Skeletal muscle tissue (tissue), 4 donors: ENCODE results near the gene IRF4. TPM values are rescaled to one million over a fixed set of nuclear protein-coding genes. Genes with fewer than 3 reads are reported as not detected.

Experiments
- H3K27ac ChIP-seq: one replicate; pipeline ENCODE4 v1.7.0; 2013; ENCODE audit warnings: mild to moderate bottlenecking, low read depth, low read length, inconsistent platforms
- H3K27me3 ChIP-seq, 3 donors: one replicate each; pipeline ENCODE4 v1.7.0; 2013; ENCODE audit warnings: low read length in 3 of 3; ENCODE audit not compliant: control insufficient read depth in 3 of 3, insufficient read depth in 3 of 3
- H3K36me3 ChIP-seq, 3 donors: one replicate each; pipeline ENCODE4 v1.7.0; 2013; ENCODE audit warnings: low read length in 3 of 3; ENCODE audit not compliant: control insufficient read depth in 3 of 3, insufficient read depth in 3 of 3
- H3K4me1 ChIP-seq, 3 donors: one replicate each; pipeline ENCODE4 v1.7.0; 2013; ENCODE audit warnings: low read length in 3 of 3, mild to moderate bottlenecking in 3 of 3; ENCODE audit not compliant: control insufficient read depth in 3 of 3, insufficient read depth in 3 of 3
- H3K4me3 ChIP-seq, 3 donors: one replicate each; pipeline ENCODE4 v1.7.0; 2013; ENCODE audit warnings: low read length in 3 of 3
- H3K9ac ChIP-seq, 3 donors: one replicate each; pipeline ENCODE4 v1.7.0; 2013; ENCODE audit warnings: low read length in 3 of 3, mild to moderate bottlenecking in 3 of 3, moderate library complexity in 2 of 3, low read depth in 1 of 3
- H3K9me3 ChIP-seq, 3 donors: one replicate each; pipeline ENCODE4 v1.7.0; 2013; ENCODE audit warnings: low read length in 3 of 3; ENCODE audit not compliant: control insufficient read depth in 3 of 3
- total RNA-seq: library from RNA; depleted of rRNA; stranded (reverse); fragments of >200 nt; gene quantifications from one replicate; pipeline ENCODE4 v1.2.3, GENCODE V29; 2014
- donor health status: Osteomylitis.

The IRF4 gene
- total RNA-seq, 1 donor from 2014 or later = 3.1 TPM

DNA sequence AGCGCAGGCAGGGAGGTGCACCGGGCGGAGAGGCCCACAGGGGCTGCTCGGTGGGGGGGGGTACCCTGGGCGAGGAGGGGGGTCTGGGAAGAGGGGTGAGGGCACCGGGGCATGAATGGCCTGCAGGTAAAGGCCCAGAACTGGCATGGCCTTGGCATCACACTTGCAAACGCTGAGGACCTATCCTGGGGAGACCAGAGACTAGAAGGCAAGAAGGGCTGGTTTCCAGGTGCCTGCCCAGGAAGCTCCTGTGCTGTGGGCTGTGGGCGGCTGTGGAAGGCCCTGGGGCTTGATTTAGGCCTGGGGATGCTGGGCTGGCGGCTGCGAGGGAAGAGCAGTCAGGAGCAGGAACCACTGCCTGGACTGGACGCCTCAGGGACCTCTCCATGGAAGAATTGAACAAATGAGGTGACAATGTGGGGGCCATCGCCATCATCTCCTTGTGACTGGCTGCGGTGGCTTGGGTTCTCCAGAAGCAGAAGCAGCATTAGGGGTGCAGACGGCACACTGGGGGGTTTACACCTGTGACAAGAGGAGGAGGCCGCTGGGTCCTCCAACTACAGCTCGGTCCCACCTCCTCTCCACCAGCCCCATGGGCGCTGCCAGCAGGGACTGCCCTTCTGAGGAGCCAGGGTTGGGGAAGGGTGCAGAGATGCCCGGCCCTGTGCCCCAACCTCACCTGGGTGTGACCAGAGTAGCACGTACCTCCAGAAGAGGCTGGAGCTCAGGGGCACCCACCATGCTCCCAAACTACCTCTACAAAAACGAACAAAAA, 32.1 kb upstream of the IRF4 start:
- Histone ChIP-seq H3K9ac (no peak overlapping the region), H3K4me1 (no peaks in the 10 kb centered on the region), H3K36me3 (peaks cover 0 to 2% (median 0%) of the 10 kb centered on the region in 3 donors), H3K27ac (no peak overlapping the region), H3K27me3 (peaks cover 0 to 7% (median 0%) of the 10 kb centered on the region in 3 donors), H3K4me3 (no peak overlapping the region), H3K9me3 (peaks cover 0 to 4% (median 0%) of the 10 kb centered on the region in 3 donors)

DNA sequence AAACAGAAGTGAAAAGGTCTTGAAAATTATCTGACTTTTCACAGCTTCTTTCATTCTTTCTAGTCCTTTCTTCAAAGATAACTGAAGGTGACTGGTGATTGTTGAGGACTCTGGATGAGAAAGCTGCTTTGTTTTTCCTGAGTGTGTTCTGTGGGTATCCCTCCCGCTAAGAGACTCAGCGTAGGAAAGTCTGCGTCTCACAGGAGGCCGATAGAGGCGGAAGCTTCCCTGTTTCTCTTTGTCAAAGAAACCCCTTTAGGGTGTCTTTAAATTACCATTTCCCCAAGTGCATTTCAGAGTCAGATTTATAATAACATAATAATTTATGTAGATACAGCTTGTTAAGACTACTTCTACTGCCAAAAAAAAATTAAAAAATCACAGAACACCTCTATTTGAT, 31.2 kb upstream of the IRF4 start:
- peaks cover 0 to 4% (median 0%) of the 10 kb centered on the region in 3 donors for H3K9me3 ChIP-seq
- peaks cover 0 to 9% (median 0%) of the 10 kb centered on the region in 3 donors for H3K27me3 ChIP-seq
- no peak overlapping the region for H3K4me3 ChIP-seq
- H3K36me3 ChIP-seq = peaks cover 0 to 2% (median 0%) of the 10 kb centered on the region in 3 donors
- H3K4me1 ChIP-seq = no peaks in the 10 kb centered on the region
- H3K27ac ChIP-seq = no peak overlapping the region
- no peak overlapping the region for H3K9ac ChIP-seq

DNA sequence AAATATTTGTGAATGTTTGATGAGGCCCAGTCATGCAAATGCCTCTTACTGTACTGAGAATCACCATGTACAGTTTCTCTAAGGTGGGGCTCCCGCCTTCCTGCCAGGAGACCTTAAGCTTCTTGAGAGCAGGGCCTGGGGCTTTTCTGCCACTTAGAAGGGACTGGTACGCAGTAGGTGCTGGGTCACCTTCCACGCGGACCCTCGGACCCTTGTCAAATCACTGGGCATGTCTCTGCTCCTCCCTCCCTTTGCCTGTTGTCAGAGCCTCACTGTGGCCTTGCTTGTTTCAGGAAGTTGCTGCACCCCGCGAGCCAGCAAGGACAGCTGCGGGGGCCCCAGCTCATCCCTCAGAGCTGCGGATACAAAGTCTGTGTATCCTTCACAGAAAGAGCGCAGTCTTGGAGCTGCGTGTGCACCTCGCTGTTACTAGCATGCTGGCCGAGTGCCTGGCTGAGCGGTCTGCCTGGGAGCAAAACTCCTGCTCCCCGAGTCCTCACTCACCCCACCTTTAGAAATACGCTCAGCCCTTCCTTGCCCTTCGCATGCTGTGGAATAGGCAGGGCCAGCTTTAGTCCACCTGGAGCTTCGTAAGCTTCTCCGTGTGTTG, 30.7 kb upstream of the IRF4 start:
- peaks cover 0 to 4% (median 0%) of the 10 kb centered on the region in 3 donors for H3K9me3 ChIP-seq
- H3K27me3 ChIP-seq = peaks cover 0 to 10% (median under 1%) of the 10 kb centered on the region in 3 donors
- H3K9ac ChIP-seq = no peak overlapping the region
- no peaks in the 10 kb centered on the region for H3K4me1 ChIP-seq
- H3K36me3 ChIP-seq = peaks cover 0 to 2% (median 0%) of the 10 kb centered on the region in 3 donors
- no peak overlapping the region for H3K27ac ChIP-seq
- H3K4me3 ChIP-seq = no peak overlapping the region

DNA sequence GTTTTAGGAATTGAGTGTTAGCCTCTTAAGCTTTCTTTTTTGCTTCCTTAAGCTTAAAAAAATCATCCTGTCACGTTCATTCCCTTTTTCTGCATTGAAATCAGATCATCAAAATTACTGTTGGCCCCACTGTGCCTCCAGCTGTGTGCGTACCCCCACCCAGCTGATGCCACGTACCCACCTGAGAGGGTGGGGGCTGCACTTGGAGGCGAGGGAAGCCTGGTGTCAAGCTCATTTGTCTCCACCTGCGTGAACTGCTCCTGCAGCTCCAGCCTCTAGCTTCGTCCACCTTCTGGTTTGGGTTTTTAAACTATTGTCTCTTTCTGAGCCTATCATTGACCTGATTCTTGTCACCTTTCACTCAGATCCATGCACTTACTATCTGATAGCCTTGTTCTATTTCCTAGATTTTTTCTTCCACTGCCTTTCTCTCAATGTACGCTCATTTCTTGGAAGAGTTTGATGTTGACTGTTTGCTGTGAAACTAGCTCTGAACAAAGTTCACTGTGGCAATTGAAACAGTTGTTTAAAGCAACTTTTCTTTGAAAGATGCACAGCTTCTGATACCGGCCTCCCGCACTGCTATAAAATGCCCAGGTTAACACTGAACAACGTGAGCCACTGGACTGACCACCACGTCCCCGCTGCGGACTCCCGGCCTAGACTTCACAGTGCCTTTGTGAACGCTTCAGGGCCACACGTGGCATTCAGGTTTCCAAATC, 30.0 kb upstream of the IRF4 start:
- Histone ChIP-seq H3K27me3 (peaks cover 0 to 12% (median 3%) of the 10 kb centered on the region in 3 donors), H3K9ac (no peak overlapping the region), H3K27ac (no peak overlapping the region), H3K4me1 (no peaks in the 10 kb centered on the region), H3K9me3 (peaks cover 0 to 4% (median 0%) of the 10 kb centered on the region in 3 donors), H3K4me3 (no peak overlapping the region), H3K36me3 (peaks cover 0 to 2% (median 0%) of the 10 kb centered on the region in 3 donors)

DNA sequence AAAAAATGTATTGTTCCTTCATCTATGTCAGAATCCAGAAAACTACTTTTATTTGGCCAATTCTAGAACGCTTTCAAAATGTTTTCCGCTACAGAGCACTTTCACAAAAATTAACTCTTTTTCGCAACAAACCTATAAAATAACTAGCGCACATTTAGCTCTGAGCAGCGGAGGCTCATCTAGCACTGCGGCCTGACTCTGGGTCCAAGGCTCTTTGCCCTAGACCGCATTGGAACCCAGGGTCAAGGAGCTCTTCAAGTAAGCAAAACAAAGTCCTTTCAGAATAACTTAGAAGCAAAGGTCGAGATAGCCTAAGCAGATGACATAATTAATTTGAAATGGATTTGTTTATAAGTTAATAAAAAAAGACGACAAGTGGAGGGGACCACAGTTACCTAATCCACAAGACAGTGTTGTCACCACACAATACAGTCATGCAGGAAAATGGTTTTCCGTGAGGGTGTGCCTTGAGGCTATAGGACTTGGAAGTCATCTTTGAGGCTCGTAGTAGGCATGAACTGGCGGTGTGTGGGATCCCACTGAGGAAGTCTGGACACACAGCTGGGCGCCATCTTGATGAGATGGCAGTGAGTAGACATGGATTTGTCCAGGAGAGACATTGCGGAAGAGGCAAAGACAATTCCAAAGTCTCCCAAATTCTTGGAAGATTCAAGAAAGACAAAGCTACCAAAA, 29.2 kb upstream of the IRF4 start:
- H3K4me1 ChIP-seq = peaks cover 0 to 5% (median 0%) of the 10 kb centered on the region in 3 donors
- H3K27me3 ChIP-seq = peaks cover 0 to 17% (median 7%) of the 10 kb centered on the region in 3 donors
- H3K9ac ChIP-seq = no peak overlapping the region
- no peak overlapping the region for H3K27ac ChIP-seq
- H3K9me3 ChIP-seq = peaks cover 0 to 4% (median 0%) of the 10 kb centered on the region in 3 donors
- H3K4me3 ChIP-seq = no peak overlapping the region
- H3K36me3 ChIP-seq = no peaks in the 10 kb centered on the region

DNA sequence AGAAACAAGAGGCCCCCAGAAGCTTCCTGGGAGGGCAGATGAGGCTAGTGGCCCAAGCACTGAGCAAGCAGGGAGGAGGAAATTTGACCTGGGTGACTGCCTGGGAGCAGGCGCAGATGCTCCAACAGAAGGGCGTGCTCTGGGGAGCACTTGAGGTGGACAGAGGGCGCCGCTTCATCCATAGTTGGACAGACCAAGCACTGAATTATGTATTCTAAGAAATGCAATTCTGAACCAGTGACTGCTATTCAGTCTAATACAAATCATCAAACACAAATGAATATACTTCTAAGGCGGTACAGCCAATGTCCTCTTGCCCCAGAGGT, 28.7 kb upstream of the IRF4 start:
- Histone ChIP-seq H3K9me3 (peaks cover 0 to 4% (median 0%) of the 10 kb centered on the region in 3 donors), H3K9ac (no peak overlapping the region), H3K4me1 (peaks cover 0 to 5% (median 0%) of the 10 kb centered on the region in 3 donors), H3K27ac (no peak overlapping the region), H3K4me3 (no peak overlapping the region), H3K27me3 (peaks cover 0 to 21% (median 12%) of the 10 kb centered on the region in 3 donors), H3K36me3 (no peaks in the 10 kb centered on the region)

DNA sequence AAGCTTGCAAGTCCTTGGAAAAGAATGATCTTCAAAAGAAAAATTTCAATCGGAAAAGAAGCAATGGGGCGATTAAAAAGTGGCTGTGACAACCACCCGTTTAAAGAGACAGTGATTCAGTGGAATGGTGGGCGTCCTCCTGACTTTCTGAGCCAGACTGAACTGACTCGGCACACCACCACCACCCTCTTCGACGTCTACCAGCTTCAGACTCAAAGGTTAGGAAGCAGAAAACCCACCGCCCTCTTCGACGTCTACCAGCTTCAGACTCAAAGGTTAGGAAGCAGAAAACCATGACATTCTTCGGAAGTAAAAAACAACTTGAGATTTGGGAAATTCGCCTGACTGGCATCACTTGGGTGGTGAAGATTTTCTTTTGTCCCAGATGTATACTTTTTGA, 28.3 kb upstream of the IRF4 start:
- Histone ChIP-seq H3K27me3 (peaks cover 2 to 24% (median 14%) of the 10 kb centered on the region in 3 donors), H3K9ac (no peak overlapping the region), H3K36me3 (no peaks in the 10 kb centered on the region), H3K9me3 (peaks cover 0 to 4% (median 0%) of the 10 kb centered on the region in 3 donors), H3K4me3 (no peak overlapping the region), H3K27ac (no peak overlapping the region), H3K4me1 (peaks cover 0 to 5% (median 0%) of the 10 kb centered on the region in 3 donors)

DNA sequence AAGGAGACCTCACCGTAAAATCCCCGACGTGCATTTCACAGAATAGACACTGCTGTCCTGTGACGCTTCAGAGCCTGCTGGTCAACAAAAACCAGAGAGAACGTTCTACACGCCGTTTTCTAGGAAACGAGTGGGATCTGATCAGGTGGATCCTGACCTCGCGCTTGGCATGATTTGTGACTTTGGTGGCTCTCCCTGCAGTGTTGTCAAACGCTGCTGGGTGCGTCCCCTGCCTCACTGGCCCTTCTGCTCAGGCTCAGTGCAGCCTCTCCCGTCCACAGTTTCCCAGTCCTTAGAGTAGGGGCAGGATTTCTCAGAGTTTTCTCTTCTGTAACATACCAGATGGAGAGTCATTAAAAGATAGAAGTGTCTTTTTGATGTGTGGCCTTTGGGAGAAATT, 27.6 kb upstream of the IRF4 start:
- Histone ChIP-seq H3K27ac (no peak overlapping the region), H3K36me3 (no peaks in the 10 kb centered on the region), H3K4me3 (no peak overlapping the region), H3K9ac (no peak overlapping the region), H3K9me3 (peaks cover 0 to 4% (median 0%) of the 10 kb centered on the region in 3 donors), H3K4me1 (peaks cover 0 to 5% (median 0%) of the 10 kb centered on the region in 3 donors), H3K27me3 (peaks cover 4 to 29% (median 18%) of the 10 kb centered on the region in 3 donors)

DNA sequence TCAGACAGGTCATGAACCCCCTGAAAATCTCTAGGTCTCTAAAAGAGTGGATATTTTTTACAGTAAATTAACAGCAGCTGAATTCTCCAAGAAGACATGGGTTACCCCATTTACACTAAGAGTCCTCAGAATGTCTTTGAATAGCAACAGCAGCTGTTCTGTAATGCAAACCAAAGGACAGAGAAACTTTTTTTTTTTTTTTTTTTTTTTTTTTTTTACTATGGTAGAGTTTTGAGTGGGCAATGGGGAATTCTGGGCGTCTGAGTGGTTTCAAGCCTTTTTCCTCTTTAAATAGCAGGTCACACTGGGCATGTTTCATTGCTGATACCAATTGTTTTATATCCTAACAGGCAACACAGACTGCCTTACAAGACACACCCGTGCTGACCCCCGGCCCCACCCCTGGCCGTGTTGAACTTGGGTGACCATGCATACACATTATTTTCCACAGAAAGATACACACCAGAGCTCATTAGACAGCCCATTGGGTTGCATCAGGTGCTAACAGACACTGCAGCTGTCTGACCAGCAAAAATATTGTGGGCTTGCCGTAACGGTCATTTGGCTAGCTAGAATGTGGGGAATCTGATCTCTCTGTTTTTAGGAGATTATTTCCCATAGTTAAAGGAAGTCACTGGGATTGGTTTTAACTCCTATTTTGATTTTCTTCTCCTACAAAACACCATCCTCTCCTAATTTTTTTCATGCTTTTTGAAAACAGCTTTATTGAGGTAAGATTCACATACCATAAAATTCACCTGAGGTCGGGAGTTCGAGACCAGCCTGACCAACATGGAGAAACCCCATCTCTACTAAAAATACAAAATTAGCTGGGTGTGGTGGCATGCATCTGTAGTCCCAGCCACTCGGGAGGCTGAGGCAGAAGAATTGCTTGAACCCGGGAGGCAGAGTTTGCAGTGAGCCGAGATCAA, 26.7 kb upstream of the IRF4 start:
- Histone ChIP-seq H3K27ac (no peak overlapping the region), H3K9me3 (peaks cover 0 to 4% (median 0%) of the 10 kb centered on the region in 3 donors), H3K4me1 (peaks cover 0 to 5% (median 0%) of the 10 kb centered on the region in 3 donors), H3K27me3 (peaks cover 11 to 37% (median 23%) of the 10 kb centered on the region in 3 donors), H3K4me3 (no peak overlapping the region), H3K9ac (no peak overlapping the region), H3K36me3 (no peaks in the 10 kb centered on the region)
